GM12892 (cell line): ENCODE measurements around the gene NTRK3.

Source experiments
- POLR2A ChIP-seq: IDR thresholded peaks from 2 replicates; pipeline ENCODE4 v1.6.1; 2011; ENCODE audit warnings: low read depth, low read length, control low read depth
- POLR2AphosphoS5 ChIP-seq: IDR thresholded peaks from 2 replicates; pipeline ENCODE4 v1.6.1; 2011; ENCODE audit warnings: low read depth, low read length, control low read depth

DNA sequence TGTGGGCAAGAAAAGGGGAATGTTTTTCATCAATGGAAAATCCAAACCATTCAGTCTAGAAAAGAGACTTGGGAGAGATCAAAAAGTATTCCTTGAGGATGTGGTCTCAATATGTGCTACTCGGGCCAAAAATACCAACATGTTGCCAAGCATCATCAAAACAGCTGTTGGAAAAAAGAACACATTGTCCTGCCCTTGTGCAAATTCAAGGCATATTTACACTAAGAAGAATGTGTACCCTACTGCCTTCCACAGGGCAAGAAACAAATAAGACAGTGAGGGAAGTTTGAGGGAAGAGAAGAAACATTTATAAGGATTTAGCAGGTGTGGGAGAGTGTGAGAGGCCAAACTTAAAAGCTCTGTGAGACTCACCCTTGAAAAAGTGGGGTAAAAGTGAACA, 252.1 kb downstream of the NTRK3 start:
- TF ChIP-seq POLR2A, result no peak
- TF ChIP-seq POLR2AphosphoS5, result no peak
